ENCODE measurements around the gene GPX2. TPM values are rescaled to one million over a fixed set of nuclear protein-coding genes. Genes with fewer than 3 reads are reported as not detected.

GPX2 gene
- total and polyA plus RNA-seq, 2 donors (not counting 3 experiments of a cell fraction or from before 2014, with no cell fraction given): not detected

DNA sequence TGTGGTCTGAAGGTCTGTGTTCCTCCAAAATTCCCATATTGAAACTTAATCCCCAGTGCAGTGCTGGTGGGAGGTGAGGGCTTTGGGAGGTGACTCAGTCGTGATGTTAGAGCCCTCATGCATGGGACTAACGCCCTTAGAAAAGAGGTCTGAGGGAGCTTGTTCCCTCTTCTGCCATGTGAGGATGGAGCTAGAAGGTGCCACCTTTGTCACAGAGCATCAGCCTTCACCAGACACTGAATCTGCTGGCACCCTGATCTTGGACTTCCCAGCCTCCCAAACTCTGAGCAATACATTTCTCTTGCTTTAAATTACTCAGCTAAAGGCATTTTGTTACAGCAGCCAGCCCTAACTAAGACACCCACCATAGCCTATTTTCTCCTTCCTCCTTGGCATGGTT lies 15.7 kb upstream of the GPX2 start:
- H3K36me3 ChIP-seq (ENCODE audit: control insufficient read depth in 2 of 2, extremely low read depth in 1 of 2, insufficient read depth in 2 of 2, low read length in 2 of 2): peaks cover 0 to 4% of the 10 kb centered on the region in 2 experiments
- H4K20me1 ChIP-seq (replicated peaks; ENCODE audit: control insufficient read depth, extremely low read depth, insufficient read depth, low read length): no peaks in the 10 kb centered on the region
- no peaks in the 10 kb centered on the region for H3K4me1 ChIP-seq (ENCODE audit: control insufficient read depth, extremely low read depth, insufficient read depth, low read length)
- dilution Hi-C loops (cut with MboI; ENCODE audit: extremely low pct_ligation_motif_present, low sequenced_read_pairs): no loop called here
- no peak overlapping the region for H2AFZ ChIP-seq (ENCODE audit: low read depth, low read length)
- ChIA-PET POLR2A (no interaction called here), CTCF (interaction anchor here (0.6 to 1.5 kb wide), 5 partner anchors 25 to 135 kb away, joined by 3 to 4 read pairs (median 3); no protein-coding TSS in a partner anchor)
- no peaks in the 10 kb centered on the region for H3K9me3 ChIP-seq (replicated peaks; ENCODE audit: control insufficient read depth, insufficient read depth, low read length)
- H3K79me2 ChIP-seq (ENCODE audit: control insufficient read depth, insufficient read depth, low read length): no peaks in the 10 kb centered on the region
- no peak overlapping the region for H3K9ac ChIP-seq (replicated peaks; ENCODE audit: extremely low read depth, insufficient read depth, low read length)
- no peaks in the 10 kb centered on the region for H3K9me1 ChIP-seq (replicated peaks; ENCODE audit: control insufficient read depth, extremely low read depth, insufficient read depth, low read length)
- no peak overlapping the region for H3K4me3 ChIP-seq (replicated peaks in 1 of 3; ENCODE audit: insufficient read depth in 1 of 3, low read depth in 1 of 3, low read length in 3 of 3)
- no peak overlapping the region for H3K27ac ChIP-seq (ENCODE audit: insufficient read depth, low read depth, low read length)
- intact Hi-C loops (cut with micrococcal nuclease): no loop called here
- no TSS peak for BruUV-seq (replicated peaks)
- H3K27me3 ChIP-seq (ENCODE audit: control insufficient read depth in 2 of 2, insufficient read depth in 2 of 2, low read length in 2 of 2): no peaks in the 10 kb centered on the region
- H3K4me2 ChIP-seq (ENCODE audit: insufficient read depth, low read length): no peak overlapping the region
- DNase-seq (ENCODE audit: low read depth, low spot score) (no peak), FAIRE-seq (no peak)
- TF ChIP-seq MYC (IDR thresholded peaks at IDR 0.05; ENCODE audit: low read depth, low read length) (no peak), EZH2 (IDR thresholded peaks at IDR 0.05; ENCODE audit: borderline replicate concordance, low read depth, low read length, severe bottlenecking) (no peak), FOS (IDR thresholded peaks at IDR 0.05; ENCODE audit: borderline replicate concordance, insufficient read depth, low read length) (no peak), POLR2A (IDR thresholded peaks at IDR 0.05; ENCODE audit: low read depth, low read length) (no peak), GATA2 (IDR thresholded peaks at IDR 0.05; ENCODE audit: insufficient read depth, insufficient read length, low read depth, low read length) (no peak), JUN (IDR thresholded peaks at IDR 0.05; ENCODE audit: borderline replicate concordance, insufficient read depth, insufficient read length, low read depth) (no peak), POLR2AphosphoS5 (IDR thresholded peaks at IDR 0.05; ENCODE audit: insufficient read depth, low read depth, low read length) (no peak)
- TF ChIP-seq, protein P1, sequence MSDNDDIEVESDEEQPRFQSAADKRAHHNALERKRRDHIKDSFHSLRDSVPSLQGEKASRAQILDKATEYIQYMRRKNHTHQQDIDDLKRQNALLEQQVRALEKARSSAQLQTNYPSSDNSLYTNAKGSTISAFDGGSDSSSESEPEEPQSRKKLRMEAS (IDR thresholded peaks at IDR 0.05; ENCODE audit: insufficient read depth, insufficient read length): no peak
- TF ChIP-seq, protein P2, sequence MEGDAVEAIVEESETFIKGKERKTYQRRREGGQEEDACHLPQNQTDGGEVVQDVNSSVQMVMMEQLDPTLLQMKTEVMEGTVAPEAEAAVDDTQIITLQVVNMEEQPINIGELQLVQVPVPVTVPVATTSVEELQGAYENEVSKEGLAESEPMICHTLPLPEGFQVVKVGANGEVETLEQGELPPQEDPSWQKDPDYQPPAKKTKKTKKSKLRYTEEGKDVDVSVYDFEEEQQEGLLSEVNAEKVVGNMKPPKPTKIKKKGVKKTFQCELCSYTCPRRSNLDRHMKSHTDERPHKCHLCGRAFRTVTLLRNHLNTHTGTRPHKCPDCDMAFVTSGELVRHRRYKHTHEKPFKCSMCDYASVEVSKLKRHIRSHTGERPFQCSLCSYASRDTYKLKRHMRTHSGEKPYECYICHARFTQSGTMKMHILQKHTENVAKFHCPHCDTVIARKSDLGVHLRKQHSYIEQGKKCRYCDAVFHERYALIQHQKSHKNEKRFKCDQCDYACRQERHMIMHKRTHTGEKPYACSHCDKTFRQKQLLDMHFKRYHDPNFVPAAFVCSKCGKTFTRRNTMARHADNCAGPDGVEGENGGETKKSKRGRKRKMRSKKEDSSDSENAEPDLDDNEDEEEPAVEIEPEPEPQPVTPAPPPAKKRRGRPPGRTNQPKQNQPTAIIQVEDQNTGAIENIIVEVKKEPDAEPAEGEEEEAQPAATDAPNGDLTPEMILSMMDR (IDR thresholded peaks at IDR 0.05; ENCODE audit: extremely low read depth in 1 of 2, insufficient read depth in 1 of 2, low read depth in 1 of 2, low read length in 2 of 2): no peak
